Measurements from ENCODE around the gene SOX1. TPM values are rescaled to one million over a fixed set of nuclear protein-coding genes. Genes with fewer than 3 reads are reported as not detected.

SOX1 gene
- total RNA-seq, 4 donors from 2014 or later, result 0.19 to 0.68 TPM; not detected in 2

DNA sequence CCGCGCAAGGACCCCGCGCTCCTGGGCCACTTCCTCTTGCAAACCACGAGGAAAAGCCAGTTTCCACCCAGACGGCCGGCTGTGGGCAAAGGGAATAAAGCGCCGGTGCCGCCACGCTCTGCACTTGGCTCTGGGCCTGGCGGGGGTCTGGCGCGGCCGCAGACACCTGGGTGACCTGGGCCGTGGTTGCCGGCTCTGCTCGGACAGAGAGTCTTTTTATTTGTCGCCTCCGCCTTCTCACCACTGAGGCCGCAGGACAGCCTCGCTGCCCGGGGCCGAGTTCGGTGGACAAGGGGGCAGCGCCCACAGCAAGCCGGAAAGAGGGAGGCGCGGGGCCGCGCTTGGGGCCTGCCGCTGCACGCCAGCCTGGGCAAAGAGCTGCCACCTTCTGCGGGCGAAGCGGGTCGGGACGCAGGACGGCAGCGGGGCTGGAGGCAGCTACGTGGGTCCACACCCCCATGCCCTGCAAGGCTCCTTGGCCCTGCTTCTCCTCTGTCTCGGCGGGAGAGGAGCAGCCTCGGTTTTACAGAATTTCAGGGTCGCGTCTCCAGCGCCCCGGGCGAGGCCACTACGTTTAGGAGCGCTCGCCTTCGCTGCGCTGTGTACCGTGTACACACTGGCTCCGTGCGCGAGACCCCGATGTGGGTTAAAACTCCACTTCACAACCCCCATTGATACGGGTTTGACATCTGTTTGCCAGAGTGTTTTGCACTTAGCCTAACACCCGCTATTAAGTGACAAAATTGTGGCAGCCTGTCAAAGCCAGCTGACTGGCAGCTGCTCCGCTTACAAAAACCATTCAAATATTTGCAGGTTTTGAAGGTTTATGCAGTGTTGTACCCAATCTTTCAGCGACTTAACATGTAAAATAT lies 13.0 kb upstream of the SOX1 start:
- Histone ChIP-seq H3K36me3 (no peaks in the 10 kb centered on the region), H3K27ac (no peak overlapping the region), H3K4me1 (peaks cover 37% of the 10 kb centered on the region), H3K9me3 (no peaks in the 10 kb centered on the region), H3K27me3 (peaks cover 99% of the 10 kb centered on the region), H3K4me3 (no peak overlapping the region)
- DNase-seq (ENCODE audit: low spot score in 2 of 2), result peak in 1 of 2 donors; percentile 65
- WGBS, result 7% methylated on average over 13 of the region's 63 CpGs
- TF ChIP-seq POLR2AphosphoS5 (IDR thresholded peaks at IDR 0.05) (no peak), POLR2A (IDR thresholded peaks at IDR 0.05) (no peak), EP300 (IDR thresholded peaks at IDR 0.05) (no peak)
- TF ChIP-seq, protein P1, sequence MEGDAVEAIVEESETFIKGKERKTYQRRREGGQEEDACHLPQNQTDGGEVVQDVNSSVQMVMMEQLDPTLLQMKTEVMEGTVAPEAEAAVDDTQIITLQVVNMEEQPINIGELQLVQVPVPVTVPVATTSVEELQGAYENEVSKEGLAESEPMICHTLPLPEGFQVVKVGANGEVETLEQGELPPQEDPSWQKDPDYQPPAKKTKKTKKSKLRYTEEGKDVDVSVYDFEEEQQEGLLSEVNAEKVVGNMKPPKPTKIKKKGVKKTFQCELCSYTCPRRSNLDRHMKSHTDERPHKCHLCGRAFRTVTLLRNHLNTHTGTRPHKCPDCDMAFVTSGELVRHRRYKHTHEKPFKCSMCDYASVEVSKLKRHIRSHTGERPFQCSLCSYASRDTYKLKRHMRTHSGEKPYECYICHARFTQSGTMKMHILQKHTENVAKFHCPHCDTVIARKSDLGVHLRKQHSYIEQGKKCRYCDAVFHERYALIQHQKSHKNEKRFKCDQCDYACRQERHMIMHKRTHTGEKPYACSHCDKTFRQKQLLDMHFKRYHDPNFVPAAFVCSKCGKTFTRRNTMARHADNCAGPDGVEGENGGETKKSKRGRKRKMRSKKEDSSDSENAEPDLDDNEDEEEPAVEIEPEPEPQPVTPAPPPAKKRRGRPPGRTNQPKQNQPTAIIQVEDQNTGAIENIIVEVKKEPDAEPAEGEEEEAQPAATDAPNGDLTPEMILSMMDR (IDR thresholded peaks at IDR 0.05), result no peak

DNA sequence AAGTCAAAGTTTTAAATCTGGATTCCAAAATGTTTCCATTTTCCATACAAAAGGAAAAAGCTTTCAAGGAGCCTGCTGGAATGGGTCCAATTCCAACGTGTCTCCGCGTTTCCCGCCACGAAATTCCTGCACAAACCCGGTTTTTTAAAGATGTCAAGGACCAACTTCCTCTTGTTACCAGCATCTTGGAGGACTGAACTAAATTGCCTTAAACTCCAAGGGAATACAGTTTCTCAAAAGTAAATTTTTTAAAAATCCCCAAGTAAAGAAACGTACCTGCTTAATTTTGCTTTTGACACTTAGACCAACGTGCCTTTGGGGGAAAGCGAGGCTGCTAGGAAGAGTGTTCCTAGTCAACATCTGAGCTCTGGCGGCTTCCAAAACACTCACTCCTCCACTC lies 12.3 kb upstream of the SOX1 start:
- peaks cover 99% of the 10 kb centered on the region for H3K27me3 ChIP-seq
- H3K9me3 ChIP-seq, result no peaks in the 10 kb centered on the region
- no peaks in the 10 kb centered on the region for H3K36me3 ChIP-seq
- no peak overlapping the region for H3K27ac ChIP-seq
- H3K4me3 ChIP-seq, result no peak overlapping the region
- no peak for DNase-seq (ENCODE audit: low spot score in 2 of 2)
- TF ChIP-seq EP300 (IDR thresholded peaks at IDR 0.05) (no peak), POLR2A (IDR thresholded peaks at IDR 0.05) (no peak), POLR2AphosphoS5 (IDR thresholded peaks at IDR 0.05) (no peak)
- TF ChIP-seq, protein P1 (IDR thresholded peaks at IDR 0.05), result no peak
- H3K4me1 ChIP-seq, result peaks cover 37% of the 10 kb centered on the region
- 4% methylated on average over 10 of the region's 10 CpGs for WGBS

DNA sequence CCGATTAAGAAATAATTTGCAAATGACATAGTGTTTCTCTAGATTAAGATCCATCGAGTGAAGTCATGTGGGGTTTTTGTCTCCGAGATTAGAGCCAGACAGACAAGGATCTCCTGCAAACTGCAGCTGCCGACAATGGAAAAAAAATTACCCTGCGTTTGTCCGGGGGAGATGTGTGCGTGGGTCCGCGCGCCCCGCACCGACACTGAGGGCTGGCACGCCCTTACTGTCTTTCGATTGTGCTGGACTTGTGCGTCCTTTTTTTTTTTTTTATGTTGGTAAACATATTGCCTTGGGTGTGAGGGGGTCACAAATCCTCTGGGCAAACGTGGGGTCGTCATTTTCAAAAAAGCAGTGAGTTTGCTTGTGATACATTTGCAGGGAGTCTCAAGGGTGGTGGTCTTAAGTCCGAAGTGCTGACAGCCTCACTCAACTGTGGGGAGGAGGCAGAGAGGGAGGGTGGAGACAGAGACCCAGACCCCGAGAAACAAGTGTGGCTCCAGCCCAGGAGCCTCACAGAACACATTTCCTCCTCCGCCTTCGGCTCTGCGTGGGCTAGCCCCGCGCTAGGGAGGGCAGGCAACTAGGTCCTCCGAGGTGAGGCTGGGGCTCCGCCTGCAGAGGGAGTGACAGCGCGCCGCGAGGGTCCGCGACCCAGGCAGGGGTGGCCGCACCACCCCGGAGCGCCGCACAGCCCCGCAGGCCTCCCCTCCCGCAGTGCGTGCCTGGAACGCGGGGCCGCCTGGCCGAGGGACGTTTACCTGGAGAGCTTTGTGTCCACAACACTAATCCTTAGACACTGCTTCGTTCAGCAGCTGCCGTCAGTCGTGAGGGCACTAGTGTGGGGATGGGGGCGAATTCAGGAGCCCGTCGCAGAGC lies 11.7 kb upstream of the SOX1 start:
- H3K4me1 ChIP-seq, result peaks cover 37% of the 10 kb centered on the region

DNA sequence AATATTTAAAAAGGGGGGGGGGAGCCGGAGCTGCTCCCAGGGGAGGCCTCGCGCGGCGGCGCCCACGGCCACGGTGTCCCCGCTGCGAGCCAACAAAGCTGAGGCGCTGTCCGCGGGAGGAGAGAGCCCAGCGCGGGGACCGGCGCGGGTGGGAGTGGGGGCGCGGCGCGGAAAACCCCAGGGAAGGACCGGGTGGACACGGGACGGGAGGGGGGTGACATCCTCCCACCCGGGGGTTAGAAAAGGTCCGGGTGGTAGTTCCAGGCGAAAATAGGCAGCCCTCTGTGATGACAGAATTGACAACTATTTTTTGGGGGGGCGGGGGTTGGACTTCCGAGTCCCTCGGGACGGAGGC lies 11.1 kb upstream of the SOX1 start:
- DNase-seq (ENCODE audit: low spot score in 2 of 2), result no peak
- TF ChIP-seq, protein P1 (IDR thresholded peaks at IDR 0.05), result no peak
- TF ChIP-seq POLR2AphosphoS5 (IDR thresholded peaks at IDR 0.05) (no peak), EP300 (IDR thresholded peaks at IDR 0.05) (no peak), POLR2A (IDR thresholded peaks at IDR 0.05) (no peak)
- WGBS, result 3% methylated on average over 29 of the region's 32 CpGs
- no peaks in the 10 kb centered on the region for H3K36me3 ChIP-seq
- H3K4me3 ChIP-seq, result peak overlapping the region; percentile 18
- H3K9me3 ChIP-seq, result no peaks in the 10 kb centered on the region
- no peak overlapping the region for H3K27ac ChIP-seq
- H3K27me3 ChIP-seq, result peaks cover 99% of the 10 kb centered on the region
- peaks cover 37% of the 10 kb centered on the region for H3K4me1 ChIP-seq

More for the DNA sequence above, 11.7 kb upstream of the SOX1 start:
- Histone ChIP-seq H3K27me3 (peaks cover 99% of the 10 kb centered on the region), H3K27ac (no peak overlapping the region), H3K4me3 (no peak overlapping the region), H3K9me3 (no peaks in the 10 kb centered on the region), H3K36me3 (no peaks in the 10 kb centered on the region)
- DNase-seq (ENCODE audit: low spot score in 2 of 2), result peak in 1 of 2 donors; percentile 59
- 9% methylated on average over 24 of the region's 50 CpGs for WGBS
- no peak for TF ChIP-seq POLR2AphosphoS5 (IDR thresholded peaks at IDR 0.05)
- TF ChIP-seq EP300 (IDR thresholded peaks at IDR 0.05), result no peak
- TF ChIP-seq, protein P1 (IDR thresholded peaks at IDR 0.05), result no peak
- TF ChIP-seq POLR2A (IDR thresholded peaks at IDR 0.05), result no peak
